Islet precursor cell (in vitro differentiated cells): ENCODE data around the gene RAPGEF2.

ENCODE experiments used
- DNase-seq: peaks from one replicate; pipeline ENCODE4 v3.0.0-alpha.2; 2018

Gene RAPGEF2

DNA sequence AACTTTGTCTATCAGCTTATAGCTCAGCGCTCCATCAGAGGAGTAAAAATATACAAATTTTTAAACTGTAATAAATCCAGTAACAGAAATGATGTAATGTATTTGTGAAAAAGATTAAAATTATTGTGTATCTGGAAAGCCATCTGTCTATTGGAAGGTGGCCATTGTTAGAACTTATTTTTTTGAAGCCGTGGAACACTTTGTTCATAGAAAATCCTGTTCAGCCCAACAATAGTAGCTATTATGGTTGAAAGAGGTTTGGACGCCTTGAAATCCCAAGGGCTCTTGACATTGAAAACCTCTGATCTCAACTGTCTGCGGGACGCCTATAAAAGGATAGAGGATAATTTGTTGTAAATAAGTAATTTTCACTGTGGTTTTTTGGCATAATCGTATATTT is 98.3 kb downstream of the RAPGEF2 start:
- DNase-seq, result no peak

DNA sequence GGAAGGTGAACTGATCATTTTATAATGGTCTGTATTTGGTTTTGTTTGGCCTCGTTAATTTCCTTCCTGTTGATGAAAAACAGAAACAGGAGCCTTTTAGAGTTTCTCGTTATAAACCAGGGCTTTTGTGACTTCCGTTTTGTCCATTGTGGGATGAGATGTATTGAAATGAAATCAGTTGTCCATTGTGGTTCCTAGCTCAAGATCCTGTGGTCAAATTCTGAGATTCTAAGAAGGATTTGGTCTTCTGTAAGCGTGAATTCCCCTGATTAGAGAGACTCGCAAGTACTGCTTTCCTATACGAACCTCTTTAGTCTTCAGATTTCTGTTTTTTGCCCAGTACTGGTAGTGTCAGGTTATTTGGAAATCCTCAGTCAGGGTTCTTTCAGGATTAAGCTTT is 101.7 kb downstream of the RAPGEF2 start:
- no peak for DNase-seq

GRCh38 chr4:159205466-159205865 is 102.6 kb downstream of the RAPGEF2 start:
- DNase-seq, result no peak

- DNase-seq, result no peak
Measured at GRCh38 chr4:159206427-159206871, 103.6 kb downstream of the RAPGEF2 start.

DNA sequence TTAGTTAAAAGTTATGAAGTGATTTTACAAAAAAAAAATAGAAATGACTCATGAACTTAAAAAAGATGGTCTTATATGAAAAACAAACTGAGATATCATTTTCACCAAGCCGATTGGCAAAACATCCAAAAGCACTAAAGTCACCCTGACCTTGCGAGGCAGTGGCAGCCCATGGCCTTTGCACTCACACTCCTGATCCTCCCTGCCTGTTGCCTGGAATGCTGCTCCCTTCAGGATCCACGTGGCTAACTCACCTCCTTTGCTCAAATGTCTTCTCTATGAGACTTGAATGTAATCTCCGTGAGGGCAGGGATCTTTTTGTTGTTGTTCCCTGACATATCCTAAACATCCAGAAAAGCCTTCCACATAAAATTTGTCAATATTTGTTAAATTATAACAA is 106.4 kb downstream of the RAPGEF2 start:
- DNase-seq, result no peak

DNA sequence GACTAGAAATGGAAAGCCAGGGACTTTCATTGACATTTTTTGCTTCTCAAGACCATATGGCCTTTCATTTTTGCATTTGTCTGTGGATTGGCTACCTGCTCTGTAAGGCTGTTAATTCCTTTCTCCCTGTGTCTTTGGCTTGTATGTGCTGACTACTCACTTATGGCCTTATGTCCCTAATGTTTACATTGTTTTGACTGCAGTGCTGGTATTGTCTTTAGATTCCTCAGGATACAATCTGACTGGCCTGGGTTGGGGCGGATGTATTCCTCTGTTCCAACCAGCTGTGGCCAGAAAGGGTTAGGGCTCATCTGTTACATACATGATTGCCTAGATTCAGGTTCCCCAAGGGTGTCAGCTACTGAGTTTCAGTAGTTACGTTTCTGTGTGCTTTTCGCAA is 108.1 kb downstream of the RAPGEF2 start:
- no peak for DNase-seq

DNA sequence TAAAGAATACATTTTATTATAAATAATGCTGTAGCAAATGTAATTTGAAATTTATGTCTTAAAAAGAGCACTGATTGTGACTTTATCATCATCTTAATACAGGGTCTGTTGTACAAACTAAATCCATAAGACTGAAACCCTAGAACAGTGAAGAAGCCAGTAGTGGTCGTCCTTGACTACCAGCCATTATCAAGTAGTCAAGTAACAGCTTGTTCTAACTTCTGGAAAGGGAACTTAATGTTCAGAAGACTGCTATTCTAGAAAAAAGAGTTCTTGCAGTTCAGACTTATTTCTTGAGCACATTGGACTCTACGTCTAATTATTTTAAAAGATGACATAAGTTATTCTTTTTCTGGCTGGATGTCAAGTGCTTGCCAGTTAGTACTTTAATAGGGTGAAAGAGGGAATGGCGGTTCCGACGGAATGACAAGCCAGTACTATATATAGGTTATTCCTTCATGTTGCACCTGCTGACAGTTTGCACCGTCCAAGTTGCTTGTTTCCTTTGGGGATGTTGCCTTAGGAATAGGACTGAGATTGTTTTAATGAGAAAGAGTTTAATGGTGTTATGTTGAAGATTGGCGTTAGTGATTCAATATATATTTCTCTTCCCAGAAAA is 109.9 kb downstream of the RAPGEF2 start:
- DNase-seq, result no peak

- no peak for DNase-seq
Measured at GRCh38 chr4:159216834-159217233, 114.0 kb downstream of the RAPGEF2 start.

DNA sequence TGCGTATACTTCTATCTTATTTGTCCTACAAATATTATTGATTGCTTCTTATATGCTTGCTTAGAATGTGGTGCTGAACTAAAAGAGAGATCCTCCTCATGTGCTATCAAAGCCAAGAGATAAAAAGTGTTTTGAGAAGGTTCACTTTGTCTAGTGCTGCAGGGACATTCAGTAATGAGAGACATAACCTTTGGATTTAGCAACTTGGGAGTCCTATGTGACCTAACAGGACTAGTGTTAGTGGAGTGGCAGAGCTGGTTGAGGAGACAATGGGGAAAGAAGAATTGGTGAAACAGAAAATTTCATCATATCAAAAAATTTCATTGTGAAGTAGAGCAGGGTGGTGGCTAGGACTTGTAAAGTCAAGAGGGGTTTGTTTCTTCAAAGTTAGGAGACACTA is 117.0 kb downstream of the RAPGEF2 start:
- no peak for DNase-seq

GRCh38 chr4:159220353-159220752 is 117.5 kb downstream of the RAPGEF2 start:
- DNase-seq, result no peak

- DNase-seq, result no peak
Measured at GRCh38 chr4:159221280-159221679, 118.4 kb downstream of the RAPGEF2 start.

- no peak for DNase-seq
Measured at GRCh38 chr4:159222043-159222552, 119.2 kb downstream of the RAPGEF2 start.

DNA sequence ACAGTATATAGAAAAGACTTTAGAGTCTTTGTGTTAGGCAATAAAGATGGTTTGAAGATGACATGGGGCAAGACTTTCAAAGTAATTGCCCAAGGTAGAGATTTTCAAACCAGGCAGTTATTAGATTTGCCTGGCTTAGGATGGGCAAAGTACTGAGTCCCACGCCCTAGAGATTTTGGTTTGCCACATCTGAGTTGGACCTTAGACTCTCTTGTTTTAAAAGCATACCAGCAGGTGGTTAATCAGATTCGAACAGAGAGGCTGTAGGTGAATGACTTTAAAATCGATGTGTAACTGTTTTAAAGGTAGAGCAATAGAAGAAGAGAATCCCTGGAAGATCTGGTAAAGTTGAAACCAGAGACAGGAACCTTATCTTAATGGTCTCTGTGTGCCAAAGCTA is 121.5 kb downstream of the RAPGEF2 start:
- DNase-seq, result no peak

DNA sequence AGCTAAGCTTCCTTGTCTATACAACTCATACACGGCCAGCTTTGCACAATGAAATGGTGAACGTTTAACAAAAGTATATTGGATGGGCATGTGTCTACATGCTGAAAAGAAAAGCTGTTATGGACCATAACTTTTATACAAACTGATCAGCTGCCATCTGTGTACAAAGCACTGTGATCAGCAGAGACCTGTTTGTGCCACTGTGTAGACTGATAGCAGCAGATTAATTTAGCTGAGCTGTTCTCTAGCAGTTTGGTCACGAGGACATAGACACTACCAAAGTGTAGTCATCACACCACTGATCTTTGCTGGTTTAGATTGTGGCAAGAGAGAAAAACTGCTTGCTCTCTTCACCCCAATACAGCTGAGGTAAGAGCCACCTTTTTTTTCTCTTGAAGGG is 124.5 kb downstream of the RAPGEF2 start:
- no peak for DNase-seq

GRCh38 chr4:159227984-159228383 is 125.1 kb downstream of the RAPGEF2 start:
- DNase-seq, result peak; percentile 95

DNA sequence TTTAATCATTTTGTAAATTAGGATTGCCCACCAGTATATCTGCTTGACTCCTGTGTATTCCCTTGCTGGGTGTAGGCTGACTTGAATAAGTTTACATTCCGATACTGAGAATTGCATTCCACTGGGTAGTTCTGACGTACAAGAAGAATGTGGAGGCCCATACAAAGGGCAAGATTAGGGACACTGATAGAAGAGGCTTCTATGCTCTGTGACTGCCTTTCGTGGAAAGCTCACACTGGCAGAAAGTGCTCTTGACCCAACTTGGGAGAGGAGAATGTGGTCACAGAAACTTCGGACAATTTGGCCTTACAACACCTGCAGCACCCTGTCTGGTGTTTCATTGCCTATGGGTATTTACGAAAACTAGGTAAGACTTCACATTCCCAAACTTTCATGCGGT is 126.3 kb downstream of the RAPGEF2 start:
- peak; percentile 92 for DNase-seq

- DNase-seq, result no peak
Measured at GRCh38 chr4:159232465-159233106, 129.7 kb downstream of the RAPGEF2 start.

- no peak for DNase-seq
Measured at GRCh38 chr4:159235779-159236368, 133.0 kb downstream of the RAPGEF2 start.

DNA sequence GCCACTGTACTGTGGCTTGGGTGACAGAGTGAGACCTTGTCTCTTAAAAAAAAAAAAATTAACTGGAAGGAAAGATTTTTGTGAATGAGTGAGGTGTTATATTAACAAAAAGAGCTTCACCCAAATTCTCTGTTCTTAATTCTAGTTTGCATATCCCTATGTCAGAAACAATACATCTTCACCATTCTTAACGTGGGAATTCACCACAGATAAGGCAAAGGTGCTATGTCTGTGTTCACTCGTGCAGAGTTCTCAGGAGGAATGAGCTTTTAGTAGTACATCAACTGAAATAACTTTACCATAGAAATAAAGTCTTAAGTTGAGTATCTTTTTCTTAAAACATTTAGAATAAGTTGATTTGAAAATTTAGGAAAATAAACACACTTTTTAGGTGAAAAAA is 135.1 kb downstream of the RAPGEF2 start:
- no peak for DNase-seq

DNA sequence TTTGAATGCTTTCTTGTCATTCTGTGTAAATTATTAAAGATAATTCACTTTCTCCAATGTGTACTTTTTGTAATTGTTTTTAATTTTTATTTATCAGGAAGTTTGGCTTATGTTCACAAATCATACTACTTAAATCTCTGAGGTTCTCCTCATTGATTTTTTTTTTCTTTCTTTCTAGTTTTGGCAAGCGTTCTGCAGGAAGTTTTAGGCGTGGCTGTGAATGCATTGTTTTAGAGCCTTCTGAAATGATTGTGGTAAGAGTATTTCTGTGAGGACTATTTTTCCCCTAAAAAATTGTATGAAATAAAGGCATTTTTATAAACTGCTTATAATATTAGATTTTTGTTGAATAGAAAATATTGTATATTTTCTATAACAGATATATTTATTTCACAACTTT is 135.8 kb downstream of the RAPGEF2 start:
- DNase-seq, result no peak

- DNase-seq, result no peak
Measured at GRCh38 chr4:159239629-159240028, 136.8 kb downstream of the RAPGEF2 start.

DNA sequence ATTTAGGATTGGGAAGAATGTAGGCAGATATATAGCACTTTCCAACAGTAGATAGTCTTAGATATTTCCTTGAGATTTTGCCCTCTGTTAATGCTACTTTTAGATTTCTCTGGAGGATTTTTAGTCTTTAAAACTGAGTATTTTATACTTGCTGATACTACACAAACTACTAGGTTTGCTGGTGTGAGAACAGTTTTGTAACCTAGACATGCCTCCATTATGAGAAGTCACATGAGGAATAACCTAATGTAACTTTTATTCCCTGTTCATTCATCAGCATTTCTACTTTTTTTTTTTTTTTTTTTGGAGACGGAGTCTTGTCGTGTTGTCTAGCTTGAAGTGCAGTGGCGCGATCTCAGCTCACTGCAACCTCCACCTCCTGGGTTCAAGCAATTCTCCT is 137.2 kb downstream of the RAPGEF2 start:
- no peak for DNase-seq

GRCh38 chr4:159240687-159241086 is 137.8 kb downstream of the RAPGEF2 start:
- no peak for DNase-seq

GRCh38 chr4:159242427-159242826 is 139.5 kb downstream of the RAPGEF2 start:
- DNase-seq, result no peak
